Gastrocnemius medialis (tissue), 4 donors: ENCODE results near the gene NHERF1.

Source experiments
- CTCF ChIP-seq, 5 experiments: fragments of 450-650 bp in 3 of 5; fragments of 200-600 bp in 2 of 5; sonication (generic) in 2 of 5; IDR thresholded peaks in 4 of 5; conservative IDR thresholded peaks in 1 of 5; 1 replicate in 4 of 5; 2 replicates in 1 of 5; pipeline ENCODE4 v1.5.1; 2016 to 2019; ENCODE audit warnings: antibody characterized with exemption in 5 of 5, mild to moderate bottlenecking in 3 of 5, moderate library complexity in 3 of 5
- POLR2A ChIP-seq, 2 donors: fragments of 450-650 bp; IDR thresholded peaks; one replicate each; pipeline ENCODE4 v1.6.1; 2017; ENCODE audit warnings: antibody characterized with exemption in 2 of 2, mild to moderate bottlenecking in 2 of 2, moderate library complexity in 2 of 2

DNA sequence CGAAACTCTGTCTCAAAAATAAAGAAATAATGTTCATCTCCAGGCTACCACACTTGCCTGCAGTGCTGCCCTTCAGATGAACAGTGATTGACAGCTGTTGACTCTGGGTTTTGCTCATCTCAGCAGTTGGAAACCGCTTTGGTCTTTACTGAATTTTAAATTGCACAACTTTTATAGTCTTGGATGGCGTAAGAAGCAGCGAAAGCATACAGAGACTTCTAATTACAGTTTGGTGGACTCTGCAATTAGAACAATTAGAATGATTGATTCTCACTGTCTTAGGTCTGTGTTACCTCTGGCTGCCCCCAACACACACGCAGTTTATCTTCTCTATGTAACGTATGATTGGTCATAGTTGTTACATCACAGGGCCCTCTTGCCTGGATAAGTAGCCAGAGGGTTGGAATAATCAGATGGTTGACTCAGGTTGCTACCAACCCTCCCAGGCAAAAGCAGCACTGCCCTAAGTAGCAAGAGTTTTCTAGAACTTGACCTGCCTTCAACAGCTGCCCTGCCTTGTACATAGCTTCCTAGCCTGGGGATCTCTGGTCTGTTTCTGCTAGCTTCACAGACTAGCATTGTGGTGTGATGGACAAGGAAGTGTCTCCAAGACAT is 29.6 kb downstream of the NHERF1 start:
- TF ChIP-seq CTCF (IDR thresholded peaks at IDR 0.05 in 4 of 5, conservative IDR thresholded peaks at IDR 0.05 in 1 of 5) (no peak), POLR2A (IDR thresholded peaks at IDR 0.05) (no peak)
